Keratinocyte (primary cell): ENCODE measurements around the gene TPK1. TPM values are rescaled to one million over a fixed set of nuclear protein-coding genes. Genes with fewer than 3 reads are reported as not detected.

Source experiments
- DNase-seq: peaks from one replicate; pipeline ENCODE4 v3.0.0-alpha.2; 2011; ENCODE audit warnings: low read depth, missing footprints, low spot score
- FAIRE-seq: peaks from 2 replicates; lab custom pipeline; 2011; peaks lifted over from hg19 to GRCh38; lab: Jason Lieb, UNC
- H2AFZ ChIP-seq: 2 replicates; pipeline ENCODE4 v1.6.0; 2012; ENCODE audit warnings: low read length, control low read depth, inconsistent platforms; ENCODE audit not compliant: control insufficient read depth
- H3K27ac ChIP-seq: 2 replicates; pipeline ENCODE4 v1.5.1; 2011; ENCODE audit warnings: low read length; ENCODE audit not compliant: control insufficient read depth, insufficient read depth
- H3K27me3 ChIP-seq: 3 replicates; pipeline ENCODE4 v1.6.0; 2011; ENCODE audit warnings: low read length; ENCODE audit not compliant: control insufficient read depth, insufficient read depth; ENCODE audit errors: extremely low read depth
- H3K36me3 ChIP-seq, 2 experiments: 2 replicates in 1 of 2; 3 replicates in 1 of 2; pipeline ENCODE4 v1.5.1; 2011; ENCODE audit warnings: low read length in 2 of 2, mild to moderate bottlenecking in 1 of 2; ENCODE audit not compliant: control insufficient read depth in 2 of 2, insufficient read depth in 2 of 2; ENCODE audit errors: extremely low read depth in 1 of 2
- H3K4me1 ChIP-seq: 3 replicates; pipeline ENCODE4 v1.5.1; 2011; ENCODE audit warnings: low read length; ENCODE audit not compliant: control insufficient read depth, insufficient read depth; ENCODE audit errors: extremely low read depth
- H3K4me2 ChIP-seq: 3 replicates; pipeline ENCODE4 v1.6.0; 2011; ENCODE audit warnings: low read depth, low read length; ENCODE audit not compliant: control insufficient read depth, insufficient read depth; ENCODE audit errors: extremely low read depth
- H3K4me3 ChIP-seq, 3 experiments: fragments of 200-600 bp in 1 of 3; sonication (generic) in 1 of 3; 2 replicates in 2 of 3; 3 replicates in 1 of 3; pipeline ENCODE4 v1.5.1; 2011 to 2016; ENCODE audit warnings: low read length in 3 of 3, mild to moderate bottlenecking in 3 of 3, control low read depth in 2 of 3, inconsistent platforms in 1 of 3, low read depth in 1 of 3, mixed read lengths in 1 of 3, mixed run types in 1 of 3, moderate library complexity in 1 of 3; ENCODE audit not compliant: control insufficient read depth in 2 of 3, insufficient read depth in 2 of 3; ENCODE audit errors: extremely low read depth in 1 of 3
- H3K79me2 ChIP-seq: 2 replicates; pipeline ENCODE4 v1.6.0; 2012; ENCODE audit warnings: low read length; ENCODE audit not compliant: control insufficient read depth, insufficient read depth
- H3K9ac ChIP-seq: 3 replicates; pipeline ENCODE4 v1.6.0; 2011; ENCODE audit warnings: low read length; ENCODE audit not compliant: control insufficient read depth, insufficient read depth; ENCODE audit errors: extremely low read depth
- H3K9me1 ChIP-seq: 3 replicates; pipeline ENCODE4 v1.6.0; 2011; ENCODE audit warnings: low read length; ENCODE audit not compliant: control insufficient read depth, insufficient read depth; ENCODE audit errors: extremely low read depth
- H3K9me3 ChIP-seq: 2 replicates; pipeline ENCODE4 v1.5.1; 2012; ENCODE audit warnings: low read depth, low read length; ENCODE audit not compliant: control insufficient read depth
- H4K20me1 ChIP-seq: 3 replicates; pipeline ENCODE4 v1.6.0; 2011; ENCODE audit warnings: low read length; ENCODE audit not compliant: control insufficient read depth, insufficient read depth; ENCODE audit errors: extremely low read depth
- CTCF ChIP-seq, 3 experiments: IDR thresholded peaks in 1 of 3; conservative IDR thresholded peaks in 1 of 3; optimal IDR thresholded peaks in 1 of 3; 2 replicates in 2 of 3; 3 replicates in 1 of 3; pipeline versions ENCODE3 to v1.5.1; 2011; ENCODE audit warnings: low read length in 3 of 3, mild to moderate bottlenecking in 3 of 3, moderate library complexity in 2 of 3, control low read depth in 1 of 3, inconsistent platforms in 1 of 3; ENCODE audit not compliant: insufficient read depth in 2 of 3; ENCODE audit errors: extremely low read depth in 1 of 3
- EZH2 ChIP-seq: IDR thresholded peaks from one replicate; pipeline ENCODE4 v1.6.1; 2012; ENCODE audit warnings: inconsistent platforms, mild to moderate bottlenecking, low read length, moderate library complexity
- dilution Hi-C: fragments of 300-500 bp; cut with MboI; formaldehyde crosslinking; loops from one replicate; pipeline ENCODE4 v1.7.0; 2020; ENCODE audit warnings: low sequenced_read_pairs; ENCODE audit not compliant: extremely low pct_ligation_motif_present
- polyA plus RNA-seq, 5 experiments: library from polyadenylated mRNA; depleted of rRNA in 3 of 5; stranded (reverse) in 3 of 5; stranded (forward) in 1 of 5; unstranded in 1 of 5; fragments of >200 nt; gene quantifications; 1 replicate in 1 of 5; 2 replicates in 3 of 5; 3 replicates in 1 of 5; pipeline versions ENCODE4 v1.2.1 to v1.2.3, GENCODE V29; 2011 to 2012; ENCODE audit warnings: missing spikeins in 2 of 5, low read depth in 1 of 5, low replicate concordance in 1 of 5

Gene TPK1
- polyA plus RNA-seq, 1 donor (not counting 4 experiments of a cell fraction or from before 2014, with no cell fraction given) = 1.9 TPM

- no peak overlapping the region for H3K27ac ChIP-seq
- TF ChIP-seq CTCF (optimal IDR thresholded peaks at IDR 0.05 in 1 of 3, IDR thresholded peaks at IDR 0.05 in 1 of 3, conservative IDR thresholded peaks at IDR 0.05 in 1 of 3; ENCODE audit: extremely low read depth in 1 of 3, insufficient read depth in 2 of 3, low read length in 3 of 3) (no peak), EZH2 (no peak)
- no peaks in the 10 kb centered on the region for H3K4me1 ChIP-seq
- no peak overlapping the region for H2AFZ ChIP-seq
- dilution Hi-C loops = no loop called here
- no peaks in the 10 kb centered on the region for H3K9me3 ChIP-seq
- H4K20me1 ChIP-seq = no peaks in the 10 kb centered on the region
- no peak overlapping the region for H3K9ac ChIP-seq
- H3K36me3 ChIP-seq = no peaks in the 10 kb centered on the region
- no peaks in the 10 kb centered on the region for H3K79me2 ChIP-seq
- H3K4me2 ChIP-seq = no peak overlapping the region
- no peak overlapping the region for H3K4me3 ChIP-seq
- no peaks in the 10 kb centered on the region for H3K9me1 ChIP-seq
- FAIRE-seq (no peak), DNase-seq (no peak)
- no peaks in the 10 kb centered on the region for H3K27me3 ChIP-seq
Observed at GRCh38 chr7:144747936-144748335, 87.9 kb downstream of the TPK1 start.

- Histone ChIP-seq H3K27me3 (no peaks in the 10 kb centered on the region), H3K9me3 (no peaks in the 10 kb centered on the region), H3K4me3 (no peak overlapping the region), H2AFZ (no peak overlapping the region), H3K36me3 (no peaks in the 10 kb centered on the region), H3K9ac (no peak overlapping the region), H3K4me2 (no peak overlapping the region), H3K9me1 (no peaks in the 10 kb centered on the region), H3K4me1 (no peaks in the 10 kb centered on the region), H3K27ac (no peak overlapping the region), H3K79me2 (no peaks in the 10 kb centered on the region), H4K20me1 (no peaks in the 10 kb centered on the region)
- FAIRE-seq (no peak), DNase-seq (no peak)
- TF ChIP-seq EZH2 = no peak
- peak; percentile 28 to 55 (median 52) for TF ChIP-seq CTCF (optimal IDR thresholded peaks at IDR 0.05 in 1 of 3, IDR thresholded peaks at IDR 0.05 in 1 of 3, conservative IDR thresholded peaks at IDR 0.05 in 1 of 3; ENCODE audit: extremely low read depth in 1 of 3, insufficient read depth in 2 of 3, low read length in 3 of 3)
- dilution Hi-C loops = no loop called here
Observed at GRCh38 chr7:144738708-144739314, 97.0 kb downstream of the TPK1 start.
